ENCODE data around the gene CHRNB1.

The CHRNB1 gene

DNA sequence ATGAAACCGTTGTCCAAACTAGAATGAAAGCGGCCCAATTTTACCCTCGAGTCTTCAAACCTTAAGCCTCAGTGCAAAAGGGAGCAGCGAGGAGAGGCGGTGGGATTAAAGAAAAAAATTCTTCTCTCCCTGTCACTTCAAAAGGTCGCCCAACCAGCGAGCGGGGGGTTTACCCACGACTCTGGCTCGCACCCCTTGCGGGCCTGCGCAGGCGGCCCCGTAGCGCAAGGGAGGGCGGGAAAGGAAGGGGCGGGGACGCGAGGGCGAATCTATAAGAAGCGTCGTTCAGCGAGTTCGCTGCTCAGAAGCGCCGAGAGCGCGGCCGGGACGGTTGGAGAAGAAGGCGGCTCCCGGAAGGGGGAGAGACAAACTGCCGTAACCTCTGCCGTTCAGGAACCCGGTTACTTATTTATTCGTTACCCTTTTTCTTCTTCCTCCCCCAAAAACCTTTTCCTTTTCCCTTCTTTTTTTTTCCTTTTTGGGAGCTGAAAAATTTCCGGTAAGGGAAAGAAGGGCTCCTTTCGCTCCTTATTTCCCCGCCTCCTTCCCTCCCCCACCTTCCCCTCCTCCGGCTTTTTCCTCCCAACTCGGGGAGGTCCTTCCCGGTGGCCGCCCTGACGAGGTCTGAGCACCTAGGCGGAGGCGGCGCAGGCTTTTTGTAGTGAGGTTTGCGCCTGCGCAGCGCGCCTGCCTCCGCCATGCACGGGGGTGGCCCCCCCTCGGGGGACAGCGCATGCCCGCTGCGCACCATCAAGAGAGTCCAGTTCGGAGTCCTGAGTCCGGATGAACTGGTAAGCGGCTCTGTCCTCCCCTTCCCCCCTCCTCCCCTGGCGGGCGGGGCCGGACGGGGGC is 39.4 kb downstream of the CHRNB1 start, which contains the start of gene POLR2A:
TSS of gene POLR2A (plus strand) at position 300 of the 852 bp plus-strand sequence.
- no peaks in the 10 kb centered on the region for H3K9me3 Mint-ChIP-seq
- peaks cover 76% of the 10 kb centered on the region for H3K4me1 Mint-ChIP-seq (ENCODE audit: low read depth)
- peaks cover 55% of the 10 kb centered on the region for H3K36me3 Mint-ChIP-seq (ENCODE audit: low read depth)
- intact Hi-C loops (cut with micrococcal nuclease): loop anchor here (1.0 to 10.0 kb wide), 2 partner anchors 49 to 129 kb away; partner anchors contain the start of genes KCTD11, TMEM102 and TMEM95
- peak within 1 kb of the TSS; percentile 100 for H3K27ac Mint-ChIP-seq
- H3K4me3 Mint-ChIP-seq: peak within 1 kb of the TSS; percentile 97
- H3K27me3 Mint-ChIP-seq: no peaks in the 10 kb centered on the region

DNA sequence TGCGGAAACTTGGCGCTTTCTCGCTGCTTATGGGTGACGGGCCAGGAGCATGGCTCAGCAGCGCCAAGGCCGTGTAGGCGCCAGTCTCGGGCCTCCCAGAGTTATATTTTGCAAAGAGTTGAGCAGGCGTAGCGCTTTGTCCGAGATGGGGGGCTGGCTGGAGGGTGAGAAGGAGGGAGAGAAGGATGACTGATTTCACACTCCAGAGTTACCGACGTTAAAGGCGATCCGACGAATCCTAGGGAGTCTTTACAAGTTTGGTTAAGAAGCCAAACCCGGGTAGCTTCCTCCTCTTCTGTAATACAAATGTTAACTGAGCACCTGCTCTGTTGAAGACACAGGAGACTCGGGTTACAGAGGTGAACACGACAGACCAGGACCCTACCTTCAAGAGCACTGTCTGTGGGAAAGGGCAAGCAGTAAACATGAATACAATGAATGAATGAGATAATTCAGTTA is 40.1 kb downstream of the CHRNB1 start:
- Mint-ChIP-seq H3K4me3 (peak overlapping the region; percentile 97), H3K9me3 (no peaks in the 10 kb centered on the region), H3K27me3 (no peaks in the 10 kb centered on the region), H3K4me1 (ENCODE audit: low read depth) (peaks cover 80% of the 10 kb centered on the region), H3K27ac (peak overlapping the region; percentile 100), H3K36me3 (ENCODE audit: low read depth) (peaks cover 62% of the 10 kb centered on the region)
- intact Hi-C loops (cut with micrococcal nuclease): loop anchor here (1.0 to 10.0 kb wide), 2 partner anchors 50 to 130 kb away; partner anchors contain the start of genes KCTD11, TMEM102 and TMEM95

DNA sequence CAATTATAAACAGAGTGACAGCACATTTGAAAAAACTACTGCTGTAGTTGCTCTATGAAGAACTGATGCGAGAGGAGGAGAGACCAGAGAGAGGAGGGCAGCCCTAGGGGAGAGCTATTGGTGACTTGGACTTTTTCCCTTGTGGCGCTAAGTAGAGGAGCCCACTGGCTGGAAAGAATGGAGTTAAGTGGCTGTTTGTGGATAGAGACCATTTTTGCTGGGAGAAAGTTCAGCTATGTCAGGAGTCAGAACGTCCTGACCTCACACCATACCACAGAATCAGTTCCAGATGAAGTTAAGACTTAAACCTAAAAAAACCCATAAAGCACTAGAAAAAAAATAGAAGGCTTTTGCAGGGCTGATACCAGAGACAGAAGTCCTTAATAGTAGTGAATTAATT is 41.3 kb downstream of the CHRNB1 start:
- H3K4me3 Mint-ChIP-seq: peak overlapping the region; percentile 57
- peaks cover 73% of the 10 kb centered on the region for H3K36me3 Mint-ChIP-seq (ENCODE audit: low read depth)
- peak overlapping the region; percentile 23 for H3K27ac Mint-ChIP-seq
- peaks cover 77% of the 10 kb centered on the region for H3K4me1 Mint-ChIP-seq (ENCODE audit: low read depth)
- no peaks in the 10 kb centered on the region for H3K27me3 Mint-ChIP-seq
- intact Hi-C loops (cut with micrococcal nuclease): loop anchor here (10.0 kb wide), 1 partner anchor 131 kb away; the partner anchor contains the start of genes KCTD11 and TMEM95
- H3K9me3 Mint-ChIP-seq: no peaks in the 10 kb centered on the region

DNA sequence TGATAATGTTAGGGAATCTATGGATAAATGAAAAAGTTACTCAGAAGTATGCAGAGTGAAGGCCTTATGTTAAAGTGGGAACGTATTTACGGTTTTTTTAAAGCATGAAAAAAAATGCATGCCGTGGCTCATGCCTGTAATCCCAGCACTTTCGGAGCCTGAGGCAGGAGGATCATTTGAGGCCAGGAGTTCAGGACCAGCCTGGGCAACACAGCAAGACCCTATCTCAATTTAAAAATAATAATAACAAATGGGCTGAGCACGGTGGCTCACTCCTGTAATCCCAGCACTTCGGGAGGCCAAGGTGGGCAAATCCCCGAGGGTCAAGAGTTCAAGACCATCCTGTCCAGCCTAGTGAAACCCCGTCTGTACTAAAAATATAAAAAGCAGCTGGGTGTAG is 45.3 kb downstream of the CHRNB1 start:
- Mint-ChIP-seq H3K36me3 (ENCODE audit: low read depth) (peaks cover 87% of the 10 kb centered on the region), H3K4me1 (ENCODE audit: low read depth) (peaks cover 73% of the 10 kb centered on the region), H3K9me3 (no peaks in the 10 kb centered on the region), H3K27ac (no peak overlapping the region), H3K4me3 (no peak overlapping the region), H3K27me3 (no peaks in the 10 kb centered on the region)
- intact Hi-C loops (cut with micrococcal nuclease): no loop called here

DNA sequence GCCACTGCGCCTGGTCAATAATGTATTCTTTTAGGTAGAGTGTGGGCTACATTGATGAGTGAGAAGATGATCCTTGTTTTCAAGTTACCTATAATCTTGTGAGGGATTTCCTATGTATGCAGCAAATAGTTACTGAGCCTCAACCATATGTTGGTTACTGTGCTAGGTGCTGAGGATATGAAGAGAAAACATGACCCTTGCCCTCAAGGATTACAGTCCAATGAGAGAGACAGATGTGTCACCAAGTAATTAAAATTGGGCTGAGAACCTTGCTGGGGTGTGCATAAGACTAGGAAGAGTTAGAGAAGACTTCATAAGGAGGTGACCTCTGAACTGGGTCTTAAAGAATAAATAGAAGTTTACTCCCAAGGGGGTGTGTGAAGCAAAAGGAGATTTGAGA is 46.7 kb downstream of the CHRNB1 start:
- peaks cover 90% of the 10 kb centered on the region for H3K36me3 Mint-ChIP-seq (ENCODE audit: low read depth)
- no peaks in the 10 kb centered on the region for H3K9me3 Mint-ChIP-seq
- intact Hi-C loops (cut with micrococcal nuclease): no loop called here
- no peak overlapping the region for H3K27ac Mint-ChIP-seq
- H3K27me3 Mint-ChIP-seq: no peaks in the 10 kb centered on the region
- no peak overlapping the region for H3K4me3 Mint-ChIP-seq
- H3K4me1 Mint-ChIP-seq (ENCODE audit: low read depth): peaks cover 61% of the 10 kb centered on the region

DNA sequence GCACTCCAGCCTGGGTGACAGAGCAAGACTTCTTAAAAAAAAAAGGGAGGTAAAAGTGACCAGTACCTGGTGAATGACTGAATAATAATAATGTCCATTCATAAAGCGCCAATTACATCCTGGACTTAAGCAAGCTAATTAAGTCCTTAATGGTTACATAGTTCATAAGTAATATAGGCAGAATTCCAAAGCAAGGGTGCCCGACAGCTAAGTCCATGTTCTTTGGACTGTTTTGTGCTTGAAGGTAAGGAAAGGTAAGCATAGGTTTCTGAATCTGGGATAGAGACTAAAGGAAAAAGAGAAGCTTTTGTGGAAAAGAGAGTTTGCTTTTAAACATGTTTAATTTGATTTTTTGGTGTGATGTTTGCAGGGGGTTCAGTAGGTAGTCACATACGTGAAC is 49.1 kb downstream of the CHRNB1 start:
- intact Hi-C loops (cut with micrococcal nuclease): no loop called here
- H3K27me3 Mint-ChIP-seq: no peaks in the 10 kb centered on the region
- peaks cover 91% of the 10 kb centered on the region for H3K36me3 Mint-ChIP-seq (ENCODE audit: low read depth)
- H3K4me1 Mint-ChIP-seq (ENCODE audit: low read depth): peaks cover 41% of the 10 kb centered on the region
- H3K9me3 Mint-ChIP-seq: no peaks in the 10 kb centered on the region
- no peak overlapping the region for H3K27ac Mint-ChIP-seq
- no peak overlapping the region for H3K4me3 Mint-ChIP-seq

DNA sequence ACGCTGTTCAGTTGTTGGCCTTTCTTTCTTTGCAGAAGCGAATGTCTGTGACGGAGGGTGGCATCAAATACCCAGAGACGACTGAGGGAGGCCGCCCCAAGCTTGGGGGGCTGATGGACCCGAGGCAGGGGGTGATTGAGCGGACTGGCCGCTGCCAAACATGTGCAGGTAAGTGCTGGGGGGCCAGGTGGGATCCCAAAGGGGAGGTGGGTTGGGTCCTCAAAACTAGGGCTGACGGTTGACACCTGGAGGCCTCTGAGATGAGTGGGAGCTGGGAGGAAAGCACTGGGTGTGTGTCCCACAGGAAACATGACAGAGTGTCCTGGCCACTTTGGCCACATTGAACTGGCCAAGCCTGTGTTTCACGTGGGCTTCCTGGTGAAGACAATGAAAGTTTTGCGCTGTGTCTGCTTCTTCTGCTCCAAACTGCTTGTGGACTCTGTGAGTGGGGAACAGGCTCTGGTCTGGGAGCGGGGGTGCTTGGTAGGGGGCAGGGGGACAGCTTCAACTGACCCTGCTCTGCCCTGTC is 51.1 kb downstream of the CHRNB1 start:
- intact Hi-C loops (cut with micrococcal nuclease): no loop called here
- no peak overlapping the region for H3K27ac Mint-ChIP-seq
- H3K9me3 Mint-ChIP-seq: no peaks in the 10 kb centered on the region
- H3K27me3 Mint-ChIP-seq: no peaks in the 10 kb centered on the region
- H3K36me3 Mint-ChIP-seq (ENCODE audit: low read depth): peaks cover 93% of the 10 kb centered on the region
- peaks cover 22% of the 10 kb centered on the region for H3K4me1 Mint-ChIP-seq (ENCODE audit: low read depth)
- no peak overlapping the region for H3K4me3 Mint-ChIP-seq

DNA sequence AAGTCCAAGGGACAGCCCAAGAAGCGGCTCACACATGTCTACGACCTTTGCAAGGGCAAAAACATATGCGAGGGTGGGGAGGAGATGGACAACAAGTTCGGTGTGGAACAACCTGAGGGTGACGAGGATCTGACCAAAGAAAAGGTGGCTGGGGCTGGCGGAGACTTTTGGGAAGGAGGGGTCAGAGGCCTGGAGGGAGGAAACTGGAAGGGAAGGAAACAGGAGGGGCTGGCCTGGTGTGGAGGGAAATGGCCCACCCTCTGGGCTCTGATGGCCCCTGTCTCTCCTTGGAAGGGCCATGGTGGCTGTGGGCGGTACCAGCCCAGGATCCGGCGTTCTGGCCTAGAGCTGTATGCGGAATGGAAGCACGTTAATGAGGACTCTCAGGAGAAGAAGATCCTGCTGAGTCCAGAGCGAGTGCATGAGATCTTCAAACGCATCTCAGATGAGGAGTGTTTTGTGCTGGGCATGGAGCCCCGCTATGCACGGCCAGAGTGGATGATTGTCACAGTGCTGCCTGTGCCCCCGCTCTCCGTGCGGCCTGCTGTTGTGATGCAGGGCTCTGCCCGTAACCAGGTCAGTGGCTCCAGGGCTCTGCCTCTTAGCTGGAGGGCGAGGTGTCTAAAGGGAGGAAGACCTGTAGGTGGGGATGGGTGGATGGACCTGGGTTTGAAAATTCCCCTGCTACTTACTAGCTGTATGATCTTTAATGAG is 51.8 kb downstream of the CHRNB1 start:
- no peaks in the 10 kb centered on the region for H3K9me3 Mint-ChIP-seq
- no peak overlapping the region for H3K4me3 Mint-ChIP-seq
- H3K4me1 Mint-ChIP-seq (ENCODE audit: low read depth): peaks cover 18% of the 10 kb centered on the region
- peaks cover 94% of the 10 kb centered on the region for H3K36me3 Mint-ChIP-seq (ENCODE audit: low read depth)
- no peaks in the 10 kb centered on the region for H3K27me3 Mint-ChIP-seq
- intact Hi-C loops (cut with micrococcal nuclease): no loop called here
- H3K27ac Mint-ChIP-seq: no peak overlapping the region

DNA sequence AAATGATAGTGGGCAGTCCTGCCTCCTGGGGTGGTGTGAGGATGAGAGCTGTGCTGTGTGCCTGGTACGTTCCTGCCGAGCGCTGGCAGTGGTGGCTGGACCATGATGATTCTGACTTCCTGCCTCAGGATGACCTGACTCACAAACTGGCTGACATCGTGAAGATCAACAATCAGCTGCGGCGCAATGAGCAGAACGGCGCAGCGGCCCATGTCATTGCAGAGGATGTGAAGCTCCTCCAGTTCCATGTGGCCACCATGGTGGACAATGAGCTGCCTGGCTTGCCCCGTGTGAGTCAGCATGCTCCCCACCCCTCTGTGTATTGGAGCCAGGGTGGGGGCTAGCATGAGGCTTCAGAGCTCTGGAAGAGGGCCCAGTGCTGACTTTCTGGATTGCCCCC is 52.4 kb downstream of the CHRNB1 start:
- Mint-ChIP-seq H3K4me1 (ENCODE audit: low read depth) (peaks cover 13% of the 10 kb centered on the region), H3K27ac (no peak overlapping the region), H3K27me3 (no peaks in the 10 kb centered on the region), H3K9me3 (no peaks in the 10 kb centered on the region), H3K4me3 (no peak overlapping the region), H3K36me3 (ENCODE audit: low read depth) (peaks cover 94% of the 10 kb centered on the region)
- intact Hi-C loops (cut with micrococcal nuclease): no loop called here

DNA sequence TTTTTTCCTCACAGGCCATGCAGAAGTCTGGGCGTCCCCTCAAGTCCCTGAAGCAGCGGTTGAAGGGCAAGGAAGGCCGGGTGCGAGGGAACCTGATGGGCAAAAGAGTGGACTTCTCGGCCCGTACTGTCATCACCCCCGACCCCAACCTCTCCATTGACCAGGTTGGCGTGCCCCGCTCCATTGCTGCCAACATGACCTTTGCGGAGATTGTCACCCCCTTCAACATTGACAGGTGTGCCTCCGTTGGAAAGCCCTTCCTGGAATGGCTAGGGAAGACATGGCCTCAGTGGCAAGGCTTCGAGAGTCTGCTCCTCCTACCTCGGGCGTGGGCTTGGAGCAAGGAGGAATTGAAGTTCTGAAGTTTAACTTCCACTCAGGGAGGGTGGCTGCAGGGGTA is 52.8 kb downstream of the CHRNB1 start:
- H3K27ac Mint-ChIP-seq: no peak overlapping the region
- H3K36me3 Mint-ChIP-seq (ENCODE audit: low read depth): peaks cover 95% of the 10 kb centered on the region
- no peaks in the 10 kb centered on the region for H3K9me3 Mint-ChIP-seq
- intact Hi-C loops (cut with micrococcal nuclease): no loop called here
- H3K27me3 Mint-ChIP-seq: no peaks in the 10 kb centered on the region
- H3K4me3 Mint-ChIP-seq: no peak overlapping the region
- H3K4me1 Mint-ChIP-seq (ENCODE audit: low read depth): peaks cover 13% of the 10 kb centered on the region

DNA sequence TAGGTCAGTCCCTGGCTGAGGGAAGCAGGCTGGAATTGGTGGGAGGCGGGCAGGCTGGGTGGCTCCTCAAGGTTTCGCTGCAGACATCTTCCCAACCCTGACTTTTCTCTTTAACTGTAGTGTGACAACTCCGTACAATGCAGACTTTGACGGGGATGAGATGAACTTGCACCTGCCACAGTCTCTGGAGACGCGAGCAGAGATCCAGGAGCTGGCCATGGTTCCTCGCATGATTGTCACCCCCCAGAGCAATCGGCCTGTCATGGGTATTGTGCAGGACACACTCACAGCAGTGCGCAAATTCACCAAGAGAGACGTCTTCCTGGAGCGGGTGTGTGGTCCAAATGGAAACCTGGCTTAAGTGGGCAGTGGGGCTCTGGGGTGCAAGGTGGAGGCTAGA is 54.3 kb downstream of the CHRNB1 start:
- intact Hi-C loops (cut with micrococcal nuclease): no loop called here
- Mint-ChIP-seq H3K27me3 (no peaks in the 10 kb centered on the region), H3K9me3 (no peaks in the 10 kb centered on the region), H3K36me3 (ENCODE audit: low read depth) (peaks cover 97% of the 10 kb centered on the region), H3K4me3 (no peak overlapping the region), H3K4me1 (ENCODE audit: low read depth) (no peaks in the 10 kb centered on the region), H3K27ac (no peak overlapping the region)

DNA sequence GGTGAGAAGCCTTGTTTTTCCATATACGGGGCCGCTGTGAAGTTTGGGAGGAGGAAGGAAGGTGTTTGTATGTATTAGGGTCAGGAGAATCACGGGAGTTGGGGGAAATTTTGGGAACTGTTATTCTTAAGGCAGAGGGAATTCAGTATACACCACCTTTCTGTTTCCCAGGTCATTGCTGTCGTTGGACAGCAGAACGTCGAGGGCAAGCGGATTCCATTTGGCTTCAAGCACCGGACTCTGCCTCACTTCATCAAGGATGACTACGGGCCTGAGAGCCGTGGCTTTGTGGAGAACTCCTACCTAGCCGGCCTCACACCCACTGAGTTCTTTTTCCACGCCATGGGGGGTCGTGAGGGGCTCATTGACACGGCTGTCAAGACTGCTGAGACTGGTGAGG is 56.9 kb downstream of the CHRNB1 start:
- no peak overlapping the region for H3K27ac Mint-ChIP-seq
- peaks cover 98% of the 10 kb centered on the region for H3K36me3 Mint-ChIP-seq (ENCODE audit: low read depth)
- no peak overlapping the region for H3K4me3 Mint-ChIP-seq
- no peaks in the 10 kb centered on the region for H3K4me1 Mint-ChIP-seq (ENCODE audit: low read depth)
- no peaks in the 10 kb centered on the region for H3K9me3 Mint-ChIP-seq
- no peaks in the 10 kb centered on the region for H3K27me3 Mint-ChIP-seq
- intact Hi-C loops (cut with micrococcal nuclease): no loop called here

DNA sequence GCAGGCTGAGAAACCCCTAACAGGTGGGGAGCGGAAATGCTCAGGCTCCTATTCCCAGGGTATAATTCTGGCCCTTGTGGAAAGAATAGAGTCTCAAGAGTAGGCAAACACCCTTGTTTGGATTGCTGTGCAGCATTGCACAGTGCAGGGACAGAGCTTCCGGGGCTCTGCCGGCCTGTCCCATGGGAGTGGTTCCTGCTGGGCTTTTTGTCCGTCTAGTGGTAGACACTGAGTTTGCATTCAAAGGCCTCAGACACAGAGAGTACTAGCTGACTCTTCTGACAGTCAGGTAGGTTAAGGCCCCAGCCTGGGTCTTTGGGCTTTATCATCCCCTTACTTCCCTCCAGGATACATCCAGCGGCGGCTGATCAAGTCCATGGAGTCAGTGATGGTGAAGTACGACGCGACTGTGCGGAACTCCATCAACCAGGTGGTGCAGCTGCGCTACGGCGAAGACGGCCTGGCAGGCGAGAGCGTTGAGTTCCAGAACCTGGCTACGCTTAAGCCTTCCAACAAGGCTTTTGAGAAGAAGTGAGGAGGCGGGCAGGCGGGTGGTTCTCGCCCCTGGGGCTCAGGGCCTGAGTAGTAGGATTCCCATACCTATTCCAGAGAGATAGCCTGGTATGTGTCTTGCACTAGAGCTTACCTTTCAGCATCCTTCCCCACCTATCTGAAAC is 57.4 kb downstream of the CHRNB1 start:
- Mint-ChIP-seq H3K36me3 (ENCODE audit: low read depth) (peaks cover 98% of the 10 kb centered on the region), H3K9me3 (no peaks in the 10 kb centered on the region), H3K27ac (no peak overlapping the region), H3K4me1 (ENCODE audit: low read depth) (no peaks in the 10 kb centered on the region), H3K27me3 (no peaks in the 10 kb centered on the region), H3K4me3 (no peak overlapping the region)
- intact Hi-C loops (cut with micrococcal nuclease): no loop called here

Data from dendritic cell treated with granulocyte-macrophage colony-stimulating factor and Interleukin-4, amounts not matched to agents 40 ng/mL and 50 ng/mL, for 4 days (primary cell).